CD4-positive, CD25-positive, alpha-beta regulatory T cell (primary cell): Measurements from ENCODE around the gene MCAT. TPM values are rescaled to one million over a fixed set of nuclear protein-coding genes. Genes with fewer than 3 reads are reported as not detected.

ENCODE experiments used
- ATAC-seq, 2 donors: fragments of 150-1000 bp; cut with Tn5 transposase; one replicate each; pipeline ENCODE4 v1.10.0; 2021; ENCODE audit warnings: low read depth in 2 of 2, moderate number of reproducible peaks in 2 of 2, moderate library complexity in 1 of 2
- DNase-seq, 3 donors: peaks; one replicate each; pipeline versions ENCODE4 v3.0.0 to v3.0.0-alpha.2; 2012 to 2022; ENCODE audit warnings: mixed read lengths in 1 of 3
- H3K27ac ChIP-seq: one replicate; pipeline ENCODE4 v1.7.0; 2013; ENCODE audit warnings: mild to moderate bottlenecking, low read length; ENCODE audit not compliant: insufficient read depth, poor library complexity, severe bottlenecking
- H3K27me3 ChIP-seq: one replicate; pipeline ENCODE4 v1.7.0; 2013; ENCODE audit warnings: low read length; ENCODE audit not compliant: control insufficient read depth, insufficient read depth
- H3K36me3 ChIP-seq: one replicate; pipeline ENCODE4 v1.7.0; 2013; ENCODE audit warnings: mild to moderate bottlenecking, low read length, moderate library complexity; ENCODE audit not compliant: control insufficient read depth, insufficient read depth
- H3K4me1 ChIP-seq: 2 replicates; pipeline ENCODE4 v1.7.0; 2013; ENCODE audit warnings: mild to moderate bottlenecking, low read length; ENCODE audit not compliant: insufficient read depth, control insufficient read depth, poor library complexity, severe bottlenecking
- H3K4me3 ChIP-seq: one replicate; pipeline ENCODE4 v1.7.0; 2013; ENCODE audit warnings: low read depth, mild to moderate bottlenecking, low read length, moderate library complexity
- H3K9me3 ChIP-seq, 2 experiments: 1 replicate in 1 of 2; 2 replicates in 1 of 2; pipeline ENCODE4 v1.7.0; 2013; ENCODE audit warnings: low read length in 2 of 2, mild to moderate bottlenecking in 1 of 2, moderate library complexity in 1 of 2; ENCODE audit not compliant: control insufficient read depth in 2 of 2
- H3K27ac Mint-ChIP-seq, 3 donors: one replicate each; pipeline ENCODE4 v1.8.0; 2020 to 2022; ENCODE audit warnings: mild to moderate bottlenecking in 3 of 3, mixed read lengths in 3 of 3, moderate library complexity in 2 of 3
- H3K27me3 Mint-ChIP-seq: one replicate; pipeline ENCODE4 v1.8.0; 2022; ENCODE audit warnings: mild to moderate bottlenecking, mixed read lengths
- H3K36me3 Mint-ChIP-seq: one replicate; pipeline ENCODE4 v1.8.0; 2020; ENCODE audit warnings: mixed read lengths
- H3K4me1 Mint-ChIP-seq, 4 donors: one replicate each; pipeline ENCODE4 v1.8.0; 2020 to 2022; ENCODE audit warnings: mixed read lengths in 4 of 4, mild to moderate bottlenecking in 1 of 4
- H3K4me3 Mint-ChIP-seq, 4 donors: one replicate each; pipeline ENCODE4 v1.8.0; 2020 to 2022; ENCODE audit warnings: mild to moderate bottlenecking in 4 of 4, mixed read lengths in 4 of 4, moderate library complexity in 3 of 4
- H3K9me3 Mint-ChIP-seq, 7 donors: one replicate each; pipeline ENCODE4 v1.8.0; 2020 to 2022; ENCODE audit warnings: mixed read lengths in 7 of 7, mild to moderate bottlenecking in 3 of 7, moderate library complexity in 2 of 7
- polyA plus RNA-seq, 4 donors: library from polyadenylated mRNA; unstranded; fragments of 300-500 nt; fragmentation: Illumina TruSeq; gene quantifications; one replicate each; pipeline ENCODE4 v1.2.3, GENCODE V29; 2021
- total RNA-seq: library from RNA; stranded (reverse); gene quantifications from one replicate; pipeline ENCODE4 v1.2.3, GENCODE V29; 2022

The MCAT gene
- total and polyA plus RNA-seq, 5 donors from 2014 or later: 5.4 to 9.8 (median 8.4) TPM

DNA sequence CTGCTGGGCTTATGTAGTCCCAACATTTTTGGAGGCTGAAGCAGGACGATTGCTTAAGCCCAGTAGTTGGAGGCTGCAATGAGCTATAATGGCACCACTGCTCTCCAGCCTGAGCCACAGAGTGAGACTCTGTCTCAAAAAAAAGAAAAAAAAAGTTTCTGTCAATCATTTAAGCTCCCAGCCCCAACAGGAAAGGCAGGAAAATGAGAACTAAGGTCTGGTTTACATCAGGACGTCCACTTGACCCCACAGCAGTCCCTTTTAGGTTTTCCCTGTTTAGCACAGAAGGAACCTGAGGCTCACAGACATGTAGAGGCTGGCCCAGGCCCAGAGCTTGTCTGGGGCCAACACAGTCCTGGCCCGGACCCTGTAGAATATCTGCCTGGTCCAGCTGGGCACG lies 44.8 kb downstream of the MCAT start:
- Mint-ChIP-seq H3K27ac (no peak overlapping the region), H3K27me3 (no peaks in the 10 kb centered on the region), H3K9me3 (peaks cover 0 to 4% (median 3%) of the 10 kb centered on the region in 7 donors), H3K36me3 (no peaks in the 10 kb centered on the region), H3K4me3 (no peak overlapping the region), H3K4me1 (peaks cover 0 to under 1% (median 0%) of the 10 kb centered on the region in 4 donors)
- Histone ChIP-seq H3K9me3 (peaks cover 0 to 8% of the 10 kb centered on the region in 2 experiments), H3K27me3 (no peaks in the 10 kb centered on the region), H3K4me1 (no peaks in the 10 kb centered on the region), H3K4me3 (no peak overlapping the region), H3K36me3 (no peaks in the 10 kb centered on the region), H3K27ac (no peak overlapping the region)
- DNase-seq (no peak), ATAC-seq (no peak)

DNA sequence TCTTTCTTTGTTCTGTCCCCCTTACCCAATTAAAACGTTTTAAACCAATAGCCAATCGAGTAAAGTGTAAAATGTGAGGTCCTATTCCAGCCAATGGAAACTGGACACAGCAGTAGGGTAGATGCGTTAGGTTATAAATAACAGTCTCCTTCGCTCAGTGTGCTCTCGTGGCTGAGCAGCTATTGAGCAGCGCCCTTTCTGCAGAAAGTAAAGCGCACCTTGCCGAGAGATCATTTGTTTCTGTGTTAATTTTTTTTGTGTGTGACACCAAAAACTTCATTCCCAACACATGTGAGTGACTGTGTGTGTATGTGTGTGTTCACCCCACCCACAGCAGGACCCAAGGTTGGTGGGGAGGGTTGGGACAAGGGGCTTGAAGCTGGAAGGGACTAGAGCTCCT lies 46.8 kb downstream of the MCAT start:
- Histone ChIP-seq H3K27ac (no peak overlapping the region), H3K9me3 (peaks cover 0 to 8% of the 10 kb centered on the region in 2 experiments), H3K36me3 (no peaks in the 10 kb centered on the region), H3K4me1 (no peaks in the 10 kb centered on the region), H3K27me3 (no peaks in the 10 kb centered on the region), H3K4me3 (no peak overlapping the region)
- H3K27ac Mint-ChIP-seq: no peak overlapping the region
- peaks cover 0 to 4% (median 3%) of the 10 kb centered on the region in 7 donors for H3K9me3 Mint-ChIP-seq
- H3K4me1 Mint-ChIP-seq: no peaks in the 10 kb centered on the region
- H3K27me3 Mint-ChIP-seq: no peaks in the 10 kb centered on the region
- ATAC-seq: no peak
- DNase-seq: no peak
- H3K4me3 Mint-ChIP-seq: no peak overlapping the region
- no peaks in the 10 kb centered on the region for H3K36me3 Mint-ChIP-seq

DNA sequence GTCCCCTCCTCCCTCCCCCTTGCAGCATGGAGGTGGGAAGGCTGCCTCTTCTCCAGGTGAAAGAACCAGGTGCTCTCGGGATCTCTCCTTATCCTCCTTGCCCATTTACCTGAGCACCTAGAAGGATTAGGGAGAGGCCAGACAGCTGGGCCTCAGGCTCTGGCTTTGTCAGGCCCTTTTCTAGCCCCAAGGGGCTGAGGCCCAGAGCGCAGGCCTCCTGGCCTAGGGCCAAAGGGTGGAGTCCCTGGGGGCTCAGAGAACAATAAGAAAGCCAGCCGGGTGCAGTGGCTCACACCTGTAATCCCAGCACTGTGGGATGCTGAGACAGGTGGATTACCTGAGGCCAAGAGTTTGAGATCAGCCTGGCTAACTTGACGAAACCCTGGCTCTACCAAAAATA lies 48.6 kb downstream of the MCAT start:
- ATAC-seq: no peak
- Histone ChIP-seq H3K27ac (no peak overlapping the region), H3K4me1 (peaks cover under 1% of the 10 kb centered on the region), H3K27me3 (no peaks in the 10 kb centered on the region), H3K36me3 (no peaks in the 10 kb centered on the region), H3K4me3 (no peak overlapping the region), H3K9me3 (peaks cover 0 to 8% of the 10 kb centered on the region in 2 experiments)
- H3K27ac Mint-ChIP-seq: no peak overlapping the region
- H3K27me3 Mint-ChIP-seq: no peaks in the 10 kb centered on the region
- peaks cover 0 to 6% (median 2%) of the 10 kb centered on the region in 4 donors for H3K4me1 Mint-ChIP-seq
- no peak for DNase-seq
- H3K4me3 Mint-ChIP-seq: peak overlapping the region in 1 of 4 donors; percentile 32
- H3K36me3 Mint-ChIP-seq: no peaks in the 10 kb centered on the region
- H3K9me3 Mint-ChIP-seq: peaks cover 0 to 4% (median 3%) of the 10 kb centered on the region in 7 donors

GRCh38 chr22:43094085-43094484 lies 49.1 kb downstream of the MCAT start:
- H3K27ac Mint-ChIP-seq: no peak overlapping the region
- no peak for ATAC-seq

DNA sequence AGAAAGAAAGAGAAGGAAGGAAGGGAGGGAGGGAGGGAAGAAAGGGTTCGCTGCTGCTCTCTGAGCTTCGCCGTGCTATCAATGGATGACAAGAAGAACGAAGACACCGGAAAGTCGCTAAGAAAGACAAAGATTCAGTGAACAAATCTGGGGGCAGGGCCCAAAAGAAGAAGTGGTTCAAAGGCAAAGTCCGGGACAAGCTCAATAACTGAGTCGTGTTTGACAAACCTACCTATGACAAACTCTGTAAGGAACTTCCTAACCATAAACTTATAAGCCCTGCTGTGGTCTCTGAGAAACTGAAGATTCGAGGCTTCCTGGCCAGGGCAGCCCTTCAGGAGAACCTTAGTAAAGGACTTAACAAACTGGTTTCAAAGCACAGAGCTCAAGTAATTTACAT lies 51.1 kb downstream of the MCAT start:
- H3K9me3 Mint-ChIP-seq: peaks cover 0 to 4% (median 3%) of the 10 kb centered on the region in 7 donors
- DNase-seq: no peak
- H3K4me1 Mint-ChIP-seq: peaks cover 0 to 13% (median 9%) of the 10 kb centered on the region in 4 donors
- Histone ChIP-seq H3K36me3 (no peaks in the 10 kb centered on the region), H3K4me1 (peaks cover 11% of the 10 kb centered on the region), H3K27me3 (no peaks in the 10 kb centered on the region), H3K9me3 (peaks cover 0 to 8% of the 10 kb centered on the region in 2 experiments), H3K27ac (no peak overlapping the region), H3K4me3 (no peak overlapping the region)
- H3K36me3 Mint-ChIP-seq: no peaks in the 10 kb centered on the region
- no peak for ATAC-seq
- no peaks in the 10 kb centered on the region for H3K27me3 Mint-ChIP-seq
- H3K4me3 Mint-ChIP-seq: peak overlapping the region in 1 of 4 donors; percentile 22
- no peak overlapping the region for H3K27ac Mint-ChIP-seq

More at GRCh38 chr22:43094085-43094484, 49.1 kb downstream of the MCAT start:
- DNase-seq: no peak
- Histone ChIP-seq H3K36me3 (no peaks in the 10 kb centered on the region), H3K9me3 (peaks cover 0 to 8% of the 10 kb centered on the region in 2 experiments), H3K4me1 (peaks cover 4% of the 10 kb centered on the region), H3K27ac (no peak overlapping the region), H3K4me3 (no peak overlapping the region), H3K27me3 (no peaks in the 10 kb centered on the region)
- Mint-ChIP-seq H3K4me3 (peak overlapping the region in 1 of 4 donors; percentile 7), H3K4me1 (peaks cover 0 to 7% (median 3%) of the 10 kb centered on the region in 4 donors), H3K9me3 (peaks cover 0 to 4% (median 3%) of the 10 kb centered on the region in 7 donors), H3K27me3 (no peaks in the 10 kb centered on the region), H3K36me3 (no peaks in the 10 kb centered on the region)

DNA sequence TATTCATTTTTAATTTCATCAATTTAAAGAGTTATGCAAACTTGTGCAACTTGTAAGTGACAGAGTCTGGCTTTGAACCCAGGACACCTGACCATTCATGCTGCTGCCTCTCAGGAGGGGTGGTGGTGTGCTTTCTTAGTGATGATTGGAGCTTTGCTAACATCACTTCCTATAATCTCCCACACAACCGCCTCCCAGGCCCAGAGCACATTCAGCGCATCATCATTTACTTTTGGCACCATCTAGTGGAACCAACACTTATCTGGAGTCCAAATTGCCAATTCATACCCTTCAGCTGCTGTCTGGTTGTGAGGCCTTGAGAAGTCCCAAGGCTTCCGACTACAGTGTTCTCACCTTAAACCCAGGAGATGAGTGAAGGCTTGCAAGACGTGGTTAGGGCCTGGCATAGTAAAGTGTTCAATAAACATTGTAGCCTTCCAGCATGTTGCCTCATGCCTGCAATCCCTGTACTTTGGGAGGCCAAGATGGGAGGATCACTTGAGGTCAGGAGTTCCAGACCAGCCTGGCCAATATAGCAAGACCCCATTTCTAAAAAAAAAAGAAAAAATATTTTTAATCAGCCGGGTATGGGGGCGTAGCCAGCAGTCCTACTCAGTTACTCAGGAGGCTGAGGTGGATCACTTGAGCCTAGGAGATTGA lies 52.9 kb downstream of the MCAT start:
- ATAC-seq: no peak

DNA sequence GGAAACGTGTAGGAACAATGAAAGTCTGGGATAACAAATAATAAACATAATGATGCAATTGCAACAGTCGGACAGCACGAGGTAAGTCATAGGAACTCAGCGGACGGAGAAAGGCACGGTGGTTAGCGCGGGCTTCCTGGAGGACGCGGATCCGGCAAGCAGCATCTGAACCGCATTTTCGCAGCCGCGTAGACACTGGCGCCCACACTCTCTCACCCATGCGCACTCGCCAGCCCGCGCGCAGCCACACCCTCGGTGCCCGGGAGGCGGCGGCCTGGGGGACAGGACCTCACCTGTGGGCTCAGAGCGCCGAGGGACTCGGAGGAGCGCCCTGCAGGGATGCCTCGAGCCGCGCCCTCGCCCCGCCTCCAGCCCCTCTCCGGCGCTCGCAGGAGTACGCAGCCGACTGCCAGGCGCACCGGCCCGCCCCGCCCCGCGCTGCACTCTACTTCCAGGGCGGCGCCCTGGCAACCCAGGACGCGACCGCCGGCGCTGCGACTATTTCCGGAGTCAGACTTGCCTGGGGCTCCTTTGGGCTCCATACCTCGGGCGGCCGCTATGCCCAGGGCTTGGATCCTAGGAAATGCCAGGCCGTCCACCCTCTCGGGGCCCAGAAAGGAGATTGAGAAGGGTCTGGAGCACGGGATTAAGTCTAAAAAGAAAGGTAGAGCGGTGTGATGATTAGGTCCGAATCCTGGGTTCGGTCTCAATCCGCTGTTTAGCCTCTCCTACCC lies 54.0 kb downstream of the MCAT start, which contains the start of gene TTLL1:
Gene TTLL1 (minus strand): TSS at position 408 of the 734 bp plus-strand sequence. CDS start 13,805 bp downstream, outside the sequence.
- peak within 1 kb of the TSS; percentile 93 for H3K4me3 ChIP-seq
- peak; percentile 95 for ATAC-seq

More for the DNA sequence above, 52.9 kb downstream of the MCAT start:
- no peaks in the 10 kb centered on the region for H3K9me3 Mint-ChIP-seq
- no peaks in the 10 kb centered on the region for H3K27me3 Mint-ChIP-seq
- H3K36me3 Mint-ChIP-seq: peaks cover 3% of the 10 kb centered on the region
- Histone ChIP-seq H3K27me3 (no peaks in the 10 kb centered on the region), H3K4me3 (no peak overlapping the region), H3K27ac (no peak overlapping the region), H3K4me1 (peaks cover 15% of the 10 kb centered on the region), H3K9me3 (no peaks in the 10 kb centered on the region), H3K36me3 (no peaks in the 10 kb centered on the region)
- peaks cover 0 to 20% (median 11%) of the 10 kb centered on the region in 4 donors for H3K4me1 Mint-ChIP-seq
- H3K4me3 Mint-ChIP-seq: peak overlapping the region; percentile 22 to 91 (median 76)
- peak in 2 of 3 donors; percentile 46 to 77 for DNase-seq
- H3K27ac Mint-ChIP-seq: peak overlapping the region in 1 of 3 donors; percentile 20

More for the DNA sequence above, 54.0 kb downstream of the MCAT start, which contains the start of gene TTLL1:
- Histone ChIP-seq H3K27me3 (no peaks in the 10 kb centered on the region), H3K27ac (peak within 1 kb of the TSS; percentile 56), H3K36me3 (no peaks in the 10 kb centered on the region), H3K9me3 (no peaks in the 10 kb centered on the region), H3K4me1 (peaks cover 15% of the 10 kb centered on the region)
- no peaks in the 10 kb centered on the region for H3K9me3 Mint-ChIP-seq
- H3K27me3 Mint-ChIP-seq: no peaks in the 10 kb centered on the region
- H3K4me1 Mint-ChIP-seq: peaks cover 0 to 20% (median 11%) of the 10 kb centered on the region in 4 donors
- peak within 1 kb of the TSS; percentile 91 to 95 (median 92) for H3K4me3 Mint-ChIP-seq
- DNase-seq: peak; percentile 77 to 94 (median 87)
- H3K27ac Mint-ChIP-seq: peak within 1 kb of the TSS in 2 of 3 donors; percentile 43 to 87
- H3K36me3 Mint-ChIP-seq: peaks cover 5% of the 10 kb centered on the region
